HG02885 (cell line): Measurements from ENCODE around the gene FBXW4.

ENCODE experiments used
- ATAC-seq: cut with Tn5 transposase; IDR thresholded peaks from one replicate; pipeline ENCODE4 v1.9.1; 2021; ENCODE audit warnings: mild to moderate bottlenecking; ENCODE audit not compliant: unreplicated experiment, poor library complexity

Gene FBXW4

DNA sequence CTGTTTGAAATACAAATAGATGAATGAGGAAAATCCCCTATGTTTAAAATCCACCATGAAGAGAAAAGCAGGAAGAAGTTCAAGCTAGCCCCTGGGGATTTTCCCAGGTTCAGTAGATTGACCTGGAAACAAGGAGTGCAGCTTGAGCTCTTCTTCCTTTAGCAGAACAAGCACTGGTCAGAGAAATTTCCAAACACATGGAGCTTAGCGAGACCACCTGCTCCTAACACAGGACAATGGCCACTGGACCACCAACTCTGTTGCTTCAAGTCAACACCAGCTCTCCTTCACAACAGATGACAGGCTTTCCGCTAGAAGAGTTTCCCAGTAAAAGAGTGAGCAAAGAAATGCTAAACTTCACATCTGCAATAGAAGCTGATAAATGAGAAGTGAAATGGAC, 9.4 kb upstream of the FBXW4 start:
- no peak for ATAC-seq

DNA sequence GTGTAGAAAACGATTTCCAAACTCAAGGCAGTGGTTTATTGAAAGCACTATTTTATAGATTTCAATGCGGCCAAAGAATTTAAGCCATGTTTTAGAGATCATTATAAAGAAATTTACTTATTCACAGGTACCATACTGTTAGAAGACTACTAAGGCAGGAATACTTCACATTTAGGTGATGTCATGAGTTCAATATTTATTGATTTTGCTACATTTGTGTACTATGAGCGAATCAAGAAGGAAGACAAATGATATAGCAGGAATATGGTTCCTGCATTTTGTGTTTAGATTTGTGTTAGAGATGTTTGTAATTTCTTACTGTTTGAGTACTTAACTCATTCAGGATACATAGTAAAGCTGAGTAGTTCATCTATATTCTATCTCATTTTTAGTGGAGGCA, 1.7 kb upstream of the FBXW4 start:
- ATAC-seq = no peak

DNA sequence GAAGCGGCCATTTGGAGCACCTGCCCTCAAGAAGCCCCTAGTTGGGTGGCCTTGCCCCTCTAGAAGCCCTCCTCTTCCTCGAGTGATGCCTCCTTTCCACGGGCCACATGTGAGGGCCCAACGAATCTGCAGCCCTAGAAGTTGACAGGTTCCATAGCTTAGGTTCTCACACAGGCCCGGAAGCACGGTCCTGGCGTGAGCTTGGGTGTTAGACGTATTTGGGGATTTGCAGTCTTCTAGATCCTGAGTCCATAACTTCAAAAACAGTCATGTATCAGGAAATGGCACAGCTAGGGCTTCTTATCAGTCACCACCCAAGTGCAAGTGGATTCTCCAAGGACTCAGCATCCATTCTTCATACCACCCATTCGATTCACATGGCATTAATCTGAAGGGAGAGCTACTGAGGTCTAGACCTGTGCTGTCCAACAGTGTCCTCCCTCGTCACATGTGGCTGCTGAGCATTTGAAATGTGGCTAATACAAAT, 477 bp upstream of the FBXW4 start:
- no peak for ATAC-seq

DNA sequence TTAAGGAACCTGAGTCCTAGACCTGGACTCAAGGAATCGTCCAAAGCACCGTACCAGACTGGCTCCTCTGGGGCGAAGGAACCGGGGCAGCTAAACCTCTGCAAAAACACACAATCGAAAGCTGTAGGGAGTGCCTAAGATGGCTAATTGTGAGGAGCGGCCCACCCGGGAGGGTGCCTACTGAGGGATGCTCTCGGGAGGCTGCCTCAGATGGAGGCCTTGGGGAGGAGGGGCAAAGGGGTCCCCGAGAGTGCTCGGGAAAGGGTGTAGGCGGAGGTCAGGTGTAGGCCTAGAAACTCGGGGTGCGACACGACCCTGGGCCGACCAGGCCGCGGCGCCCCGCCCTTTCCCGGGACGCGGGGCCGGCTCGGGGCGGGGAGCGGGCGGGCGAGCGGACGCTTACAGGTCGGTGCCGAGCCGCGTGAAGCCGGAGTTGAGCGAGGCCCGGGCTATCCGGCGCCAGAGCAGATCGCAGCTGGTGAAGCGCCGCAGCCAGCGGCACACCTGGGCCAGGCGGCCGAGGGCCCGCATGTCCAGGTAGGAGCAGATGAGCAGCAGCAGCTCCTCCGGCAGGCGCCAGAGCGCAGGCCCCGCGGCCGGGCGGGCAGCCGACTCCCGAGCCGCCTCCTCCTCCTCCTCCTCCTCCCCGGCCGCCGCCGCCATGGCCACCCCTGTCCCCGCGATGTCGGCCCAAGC, 844 bp downstream of the FBXW4 start:
- ATAC-seq = peak; percentile 69

DNA sequence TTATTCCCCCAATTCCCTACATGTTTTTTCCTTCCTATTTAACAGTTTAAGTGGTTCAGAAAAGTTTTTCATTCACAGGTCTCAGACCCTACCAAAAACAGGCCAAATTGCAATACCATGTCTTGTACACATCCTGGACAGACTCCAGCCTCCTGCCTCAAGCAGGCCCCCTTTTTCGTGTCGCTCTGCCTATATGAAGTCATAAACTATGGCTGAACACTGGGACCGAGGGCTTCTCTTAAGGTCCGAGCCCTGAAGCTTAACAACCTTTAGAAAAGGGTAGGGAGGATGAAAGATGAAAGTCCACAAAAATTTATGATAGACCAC, 1.4 kb downstream of the FBXW4 start:
- peak; percentile 17 for ATAC-seq

DNA sequence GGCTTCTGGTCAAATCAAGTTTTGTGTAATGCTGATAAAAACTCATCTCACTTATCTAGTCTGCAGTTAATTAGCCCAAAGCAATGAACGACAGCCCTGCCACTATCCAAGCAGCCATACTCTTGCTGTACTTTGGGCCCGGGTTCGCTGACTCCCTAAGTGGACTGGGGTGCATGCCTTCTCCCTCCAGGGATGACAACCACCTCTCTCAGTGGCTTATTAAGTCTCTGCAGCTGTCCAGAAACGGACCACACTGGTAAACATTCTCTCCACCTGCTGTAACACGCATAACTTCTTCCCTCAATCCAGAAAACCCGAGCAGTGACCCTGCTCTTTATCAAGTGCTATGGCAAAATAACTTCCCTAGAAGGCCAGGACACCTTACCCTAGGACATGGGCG, 3.9 kb downstream of the FBXW4 start:
- no peak for ATAC-seq

DNA sequence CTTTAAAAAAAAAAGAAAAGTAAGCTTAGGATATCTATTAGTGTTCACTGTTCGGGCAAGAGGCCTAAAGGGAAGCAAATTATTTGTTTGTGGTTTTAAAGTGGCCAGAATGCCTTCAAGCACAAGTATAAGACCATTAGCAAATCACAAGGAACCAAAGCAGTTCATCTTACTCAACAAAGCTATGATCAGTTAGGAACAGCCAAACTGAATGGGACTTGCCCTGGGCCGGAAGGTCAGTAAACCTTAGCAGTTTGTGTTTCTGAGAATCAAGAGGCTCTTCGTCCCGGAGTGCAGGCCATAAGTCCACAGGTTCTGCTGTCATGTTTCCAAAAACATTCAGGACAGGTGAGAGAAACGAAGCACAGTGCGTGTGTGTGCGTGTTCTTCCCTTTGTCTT, 4.5 kb downstream of the FBXW4 start:
- ATAC-seq = no peak

DNA sequence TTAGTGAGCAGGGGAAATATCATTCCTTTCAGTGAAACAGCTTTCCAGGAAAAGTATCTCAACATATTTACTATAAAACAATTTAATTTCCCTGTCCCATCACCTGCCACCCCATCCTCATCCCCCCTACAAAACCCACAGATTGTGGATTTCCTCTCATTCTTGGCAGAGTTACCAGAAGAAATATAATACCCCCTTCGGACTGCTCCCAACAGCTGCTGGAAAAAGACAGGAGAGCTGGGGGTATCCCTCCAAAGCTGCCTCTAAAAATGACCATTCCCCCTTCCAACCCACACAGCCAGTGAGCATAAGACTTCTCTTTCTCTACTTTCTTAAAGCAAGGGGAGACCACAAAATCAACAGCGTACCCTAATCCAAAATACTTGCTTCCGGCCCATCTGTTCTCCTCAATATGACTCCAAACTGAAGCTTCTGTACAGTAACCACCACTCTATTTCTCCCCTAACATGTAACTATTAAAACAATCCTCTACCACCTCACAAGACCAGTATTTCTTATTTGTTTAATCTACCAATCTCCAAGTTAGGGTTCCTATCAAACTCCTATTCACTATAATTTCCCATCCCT, 7.8 kb downstream of the FBXW4 start:
- no peak for ATAC-seq

DNA sequence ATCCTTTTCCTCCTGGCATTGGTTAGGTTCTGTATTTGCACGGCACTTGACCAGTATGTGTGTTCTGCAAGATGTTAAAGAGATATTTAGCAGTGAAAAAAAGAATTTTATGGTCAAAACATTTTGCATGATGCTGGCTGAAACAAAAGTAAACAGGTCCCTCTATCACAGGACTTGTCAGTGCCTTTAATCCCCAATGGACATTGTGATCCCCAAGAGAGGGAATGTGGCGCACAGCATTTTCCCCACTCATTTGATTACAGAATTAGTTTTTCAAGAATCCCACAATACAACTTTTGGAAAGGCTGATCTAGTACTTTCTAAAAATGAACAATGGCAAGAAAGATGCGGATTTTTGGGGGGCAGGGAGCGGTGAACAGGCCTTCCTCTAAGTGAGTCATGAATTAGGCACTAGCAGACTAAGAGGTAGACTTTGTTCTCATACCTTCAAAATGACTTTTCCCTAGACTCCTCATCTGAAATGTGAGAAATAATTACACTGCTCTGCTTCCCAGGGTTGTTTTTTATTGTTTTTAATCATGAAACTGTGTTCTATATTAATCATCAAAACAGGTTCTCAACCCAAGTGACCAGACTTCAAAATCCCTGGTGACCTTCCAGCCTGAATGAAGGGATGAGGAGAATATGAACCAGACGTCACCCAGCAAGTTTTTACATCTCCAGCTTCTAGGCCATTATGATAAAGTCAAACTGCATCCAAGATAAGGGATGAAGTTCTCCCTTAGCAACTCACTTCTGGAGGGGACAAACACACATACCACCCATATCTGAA, 8.6 kb downstream of the FBXW4 start:
- no peak for ATAC-seq

DNA sequence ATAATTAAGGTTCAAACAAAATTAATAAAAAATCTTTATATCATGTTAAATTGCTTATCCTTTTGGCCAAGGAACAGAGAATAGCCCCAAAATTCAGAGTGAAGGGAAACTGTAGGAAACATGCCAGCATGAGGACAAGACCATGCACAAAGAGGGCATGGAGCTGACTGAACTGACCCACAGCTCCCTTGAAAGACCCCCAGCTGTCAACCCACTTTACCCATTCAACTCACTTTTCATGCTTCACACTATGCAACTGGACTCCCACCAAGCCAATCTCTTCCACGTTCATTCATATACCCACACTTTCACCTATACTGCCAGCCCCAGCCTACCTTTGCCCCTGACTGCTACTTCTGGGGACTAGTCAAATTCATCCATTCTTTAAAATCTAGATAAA, 10.2 kb downstream of the FBXW4 start:
- no peak for ATAC-seq

DNA sequence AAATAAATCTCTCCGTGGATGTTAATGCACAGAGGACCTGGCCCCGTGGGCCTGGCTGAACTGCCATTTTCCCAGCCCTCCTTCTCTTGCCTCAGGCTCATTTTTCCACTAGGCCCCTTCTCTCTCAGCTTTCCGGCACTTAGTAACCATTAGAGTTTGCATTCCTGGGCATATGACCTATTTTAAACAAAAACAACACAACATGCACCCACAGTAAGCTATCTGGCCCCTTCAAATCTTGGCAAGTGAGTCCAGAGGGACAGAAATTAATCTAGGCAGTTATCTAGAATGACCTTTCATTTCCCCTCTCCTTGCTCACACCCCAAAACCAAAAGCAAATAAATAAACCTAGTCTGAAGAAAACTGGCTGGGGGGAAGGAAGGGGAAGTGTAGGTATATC, 11.7 kb downstream of the FBXW4 start:
- no peak for ATAC-seq

DNA sequence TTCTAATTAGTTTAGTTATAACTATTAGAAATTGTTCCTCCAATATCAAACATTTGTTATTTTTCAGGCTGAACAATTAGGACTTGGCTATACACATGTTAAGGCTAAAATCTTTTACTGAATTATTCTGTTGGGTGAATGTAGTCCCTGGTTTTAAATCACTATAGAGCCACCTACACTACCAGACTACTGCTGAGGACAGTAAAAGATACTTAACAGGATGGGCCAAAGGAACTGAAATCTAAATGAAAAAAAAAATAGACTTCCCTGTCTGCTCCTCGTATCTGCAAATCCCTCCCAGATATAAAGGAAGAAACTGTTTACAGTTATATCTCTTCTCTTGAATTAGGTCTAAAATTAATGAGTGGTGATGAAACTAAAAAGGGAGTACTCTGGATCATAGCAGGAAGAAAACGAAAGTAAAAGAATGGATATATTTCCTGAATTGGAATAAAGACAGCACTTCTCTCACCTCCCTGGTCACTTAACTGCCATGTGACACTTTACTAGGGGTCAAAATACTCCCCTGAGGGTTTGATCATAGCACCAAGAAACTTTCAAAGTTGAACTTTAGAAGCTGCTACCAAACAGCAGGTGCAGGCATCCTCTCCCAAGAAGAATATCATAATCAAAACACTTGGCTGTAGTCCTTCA, 12.7 kb downstream of the FBXW4 start:
- no peak for ATAC-seq

DNA sequence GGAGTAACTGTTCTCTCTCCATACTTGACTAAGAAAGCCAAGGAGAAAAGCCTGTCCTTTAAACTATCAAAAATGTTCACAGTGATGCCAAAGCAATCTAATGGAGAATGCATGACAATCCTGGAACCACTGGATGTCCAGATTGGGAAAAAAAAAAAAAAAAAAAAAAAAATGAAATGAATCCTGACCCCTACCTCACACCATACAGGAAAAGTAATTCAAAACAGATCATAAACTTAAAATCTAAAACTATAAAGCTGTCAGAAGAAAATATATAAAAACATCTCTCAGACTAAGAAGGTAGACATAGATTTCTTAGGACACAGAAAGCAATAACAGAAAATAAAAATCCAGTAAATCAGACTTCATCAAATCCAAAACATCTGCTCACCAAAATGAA, 18.4 kb downstream of the FBXW4 start:
- no peak for ATAC-seq

DNA sequence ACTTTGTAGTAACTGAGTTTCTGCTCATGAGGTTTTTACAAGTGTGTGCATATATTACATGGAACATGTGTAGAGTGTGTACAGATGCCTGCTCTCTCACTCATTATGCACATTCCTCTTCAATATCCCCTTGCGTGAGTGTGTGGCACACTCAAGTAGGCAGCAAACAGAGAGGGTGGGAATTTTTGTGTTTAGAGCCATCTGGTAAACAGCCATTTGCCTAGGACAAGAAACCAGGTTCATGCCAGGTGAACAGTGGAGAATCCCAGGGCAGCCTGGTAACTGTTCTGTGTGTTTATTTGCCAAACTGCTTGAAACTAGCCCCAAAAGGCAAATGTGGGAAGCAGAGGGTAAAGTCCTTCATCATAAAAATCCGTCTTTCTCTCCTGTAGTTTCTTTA, 19.9 kb downstream of the FBXW4 start:
- no peak for ATAC-seq

DNA sequence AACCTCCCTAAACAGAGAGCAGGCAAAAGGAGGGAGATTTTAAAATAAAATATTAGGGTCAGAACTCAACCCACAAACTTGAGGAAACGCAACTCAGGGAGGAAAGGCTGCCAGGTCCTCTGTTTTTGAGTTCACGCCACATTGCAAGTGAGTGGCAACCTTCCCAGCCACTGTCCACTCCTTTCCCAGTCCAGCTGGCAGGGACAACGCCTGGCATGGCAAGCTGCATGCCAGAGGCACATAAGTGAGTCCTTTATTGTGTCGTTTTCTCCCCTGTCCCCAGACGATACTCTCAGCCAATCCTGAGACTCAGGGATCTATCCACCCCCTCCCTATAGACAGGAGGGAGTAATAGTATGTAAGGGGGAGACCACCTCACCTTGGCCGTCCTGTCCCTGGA, 22.4 kb downstream of the FBXW4 start:
- no peak for ATAC-seq

DNA sequence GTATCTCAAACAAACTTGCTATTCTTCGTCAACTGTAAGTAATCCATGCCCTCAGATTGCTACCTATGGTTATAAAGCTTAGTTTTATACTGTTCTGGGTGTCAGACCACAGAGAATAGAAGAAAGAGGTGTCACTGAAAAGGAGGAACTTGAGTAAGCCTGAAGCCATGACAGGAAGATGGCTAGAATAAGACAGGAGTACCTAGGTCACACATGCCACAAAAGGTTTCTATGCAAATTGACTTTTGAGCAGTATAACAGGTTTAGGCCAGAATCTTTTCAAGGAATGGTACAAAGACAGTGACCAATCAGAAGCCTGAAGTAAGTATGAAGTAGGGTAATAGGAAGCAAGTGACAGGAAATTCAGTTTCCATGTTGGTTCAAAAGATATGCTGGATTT, 23.5 kb downstream of the FBXW4 start:
- ATAC-seq = no peak

DNA sequence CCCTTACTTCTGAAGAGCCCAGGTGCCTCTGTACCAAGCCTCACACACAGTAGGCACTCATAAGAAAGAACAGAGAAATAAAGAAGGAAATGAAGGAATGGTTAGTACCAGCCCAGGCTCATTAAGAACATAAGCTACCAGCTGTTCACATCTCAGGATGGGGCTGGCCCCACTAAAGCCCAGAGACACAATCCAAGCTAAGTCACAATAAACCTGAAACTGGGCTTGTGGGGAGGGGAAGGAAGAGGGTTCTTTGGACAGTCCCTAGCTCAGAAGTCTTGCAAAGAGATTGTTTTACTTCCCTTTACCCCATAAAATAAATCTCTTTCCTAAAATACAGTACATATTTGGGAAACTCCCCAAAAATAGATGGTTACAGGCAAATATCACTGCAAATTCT, 24.3 kb downstream of the FBXW4 start:
- no peak for ATAC-seq

DNA sequence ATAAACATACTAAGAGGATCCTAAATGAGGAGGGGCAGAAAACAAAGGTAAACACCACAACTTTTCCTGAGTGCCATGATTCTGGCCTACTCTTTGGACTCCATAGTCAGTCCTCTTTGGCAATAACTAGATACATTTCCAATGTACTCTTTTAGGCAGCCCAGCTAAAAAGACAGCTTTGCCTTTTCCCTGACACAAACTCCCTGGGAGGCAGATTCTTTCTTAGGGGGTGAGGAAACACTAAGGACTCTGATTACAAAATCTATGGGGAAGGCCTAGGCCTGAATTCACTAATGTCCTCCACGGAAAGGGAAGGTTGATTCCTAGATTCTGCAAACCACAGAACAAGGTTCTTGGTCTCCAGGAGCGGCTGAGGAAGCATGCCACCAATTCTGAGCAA, 25.8 kb downstream of the FBXW4 start:
- no peak for ATAC-seq

DNA sequence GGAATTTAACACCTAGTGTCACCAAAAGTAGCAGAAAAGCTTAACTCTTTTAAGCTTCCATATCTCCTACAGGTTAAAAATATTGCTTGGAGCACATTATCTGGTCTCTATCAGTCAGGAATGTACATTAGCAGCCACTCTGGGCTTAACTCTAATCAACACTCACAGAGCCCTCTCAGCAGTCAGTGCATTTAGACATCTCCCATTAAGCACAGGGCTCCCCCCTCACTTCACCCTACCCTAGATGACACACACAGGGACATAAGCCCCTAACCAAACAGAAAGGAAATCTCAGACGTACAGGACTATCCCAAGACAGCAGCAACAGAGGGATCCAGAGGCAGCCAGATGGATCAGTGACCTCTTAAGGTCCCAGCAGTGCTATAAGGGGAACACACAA, 26.4 kb downstream of the FBXW4 start:
- ATAC-seq = no peak

DNA sequence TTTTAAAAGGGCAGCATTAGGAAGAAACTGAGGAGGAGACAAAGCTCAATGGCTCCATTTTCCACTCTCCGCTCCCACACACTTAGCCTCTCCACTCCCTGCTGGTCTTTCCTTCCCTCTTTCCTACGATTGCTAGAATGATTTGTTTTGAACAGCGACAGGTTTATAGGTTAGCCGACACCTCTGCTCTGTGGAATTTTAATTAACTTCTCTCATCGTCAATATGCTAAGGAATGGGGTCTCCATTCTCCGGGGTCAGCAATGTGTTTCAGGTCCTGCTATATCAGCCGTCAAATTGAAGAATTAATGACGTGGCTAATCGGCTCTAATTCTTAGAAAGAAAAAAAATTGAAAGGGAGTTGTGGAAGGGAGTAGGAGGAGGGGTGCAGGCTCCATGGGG, 28.9 kb downstream of the FBXW4 start:
- no peak for ATAC-seq

DNA sequence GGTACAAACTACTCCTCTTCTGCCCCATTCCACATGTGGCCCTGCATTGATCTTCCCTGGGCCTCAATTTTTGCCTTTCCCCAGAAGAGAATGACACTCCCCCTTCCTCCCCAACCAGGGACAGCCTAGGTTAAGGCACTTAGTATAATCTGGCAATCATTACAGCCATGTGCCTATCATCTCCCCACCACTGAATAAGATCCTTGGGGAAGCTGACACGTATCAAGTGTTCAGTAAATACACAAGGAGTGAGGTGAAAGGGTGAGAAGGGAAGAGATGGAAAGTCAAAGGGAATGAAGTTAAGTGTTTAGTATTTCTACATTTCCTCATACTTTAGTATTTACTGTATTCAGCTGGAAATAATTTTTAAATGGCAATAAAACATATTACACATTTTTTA, 31.9 kb downstream of the FBXW4 start:
- no peak for ATAC-seq
